NCI-H1694 (cell line): ENCODE data around the gene RAG1.
"Not testable (repeated sequence)": the region's sequence is repeated elsewhere in the genome, so short reads cannot be mapped to it uniquely, and the experiment has no call there.

Source experiments
- DNase-seq: peaks from one replicate; lab custom pipeline; 2025; lab: John Stamatoyannopoulos, UW

The RAG1 gene

DNA sequence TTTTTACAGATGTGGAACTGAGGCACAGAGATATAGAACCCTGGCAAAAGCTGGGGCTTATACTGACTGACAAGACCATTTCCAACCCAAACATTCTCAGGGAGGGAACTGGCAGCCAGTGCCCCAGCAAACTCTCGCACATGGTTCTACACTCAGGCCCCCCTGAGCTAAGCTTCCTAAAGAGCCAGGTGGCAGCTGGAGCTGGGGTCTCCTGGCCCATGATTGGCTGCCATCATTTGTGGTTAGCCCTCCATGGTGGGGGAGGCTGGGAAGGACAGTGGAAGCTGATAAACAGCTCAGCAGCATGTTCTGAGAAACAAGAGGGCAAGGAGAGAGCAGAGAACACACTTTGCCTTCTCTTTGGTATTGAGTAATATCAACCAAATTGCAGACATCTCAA is at the start of gene RAG1:
RAG1 (plus strand) TSS at position 314 of the 400 bp plus-strand sequence. CDS start 5,298 bp downstream, outside the sequence.
- DNase-seq: no peak

DNA sequence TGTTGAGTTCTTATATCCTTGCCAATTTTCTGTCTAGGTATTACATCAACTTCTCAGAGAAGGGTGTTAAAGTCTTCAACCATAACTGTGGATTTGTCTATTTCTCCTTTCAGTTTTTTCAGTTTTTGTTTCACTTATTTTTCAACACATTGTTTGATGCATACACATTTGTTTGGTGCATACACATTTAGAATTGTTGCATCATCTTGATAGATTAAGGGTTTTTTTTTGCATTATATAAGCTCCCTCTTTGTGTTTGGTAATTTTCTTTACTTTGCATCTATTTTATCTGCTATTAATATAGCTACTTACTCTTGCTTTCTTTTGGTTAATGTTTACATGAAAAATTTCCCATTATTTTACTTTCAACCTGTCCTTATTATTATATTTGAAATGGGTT is 37.0 kb upstream of the RAG1 start:
- DNase-seq: no peak

DNA sequence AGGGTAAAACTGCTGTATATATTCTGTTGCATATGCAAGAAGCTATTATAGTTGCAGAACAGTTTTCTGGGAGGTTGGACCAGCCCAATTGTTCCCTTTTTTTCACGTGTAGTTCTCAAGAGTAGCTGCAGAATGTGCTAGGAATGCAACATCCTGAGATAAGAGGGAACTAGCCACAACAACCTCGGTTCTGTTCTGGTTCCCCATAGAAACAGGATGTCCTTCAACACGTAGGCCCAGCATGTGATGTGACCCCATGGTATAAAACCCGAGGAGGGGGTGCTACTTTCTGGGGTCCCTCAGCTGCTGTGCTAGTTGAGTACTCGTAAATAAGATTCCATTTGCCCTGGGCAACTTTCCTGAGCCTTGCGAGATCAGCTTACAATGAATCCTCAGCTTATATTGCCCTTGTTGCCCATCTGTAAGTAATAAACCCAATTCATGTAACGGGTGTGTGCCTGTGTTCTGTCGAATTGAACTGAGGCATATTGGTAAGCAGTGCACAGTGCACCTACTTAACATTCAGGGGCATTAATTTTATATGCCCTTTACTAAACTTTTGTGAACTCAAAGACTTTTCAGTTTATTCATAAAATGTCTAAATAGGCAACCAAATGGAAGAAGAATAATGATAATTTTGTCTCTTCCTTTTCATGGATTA is 34.7 kb upstream of the RAG1 start:
- no peak for DNase-seq

DNA sequence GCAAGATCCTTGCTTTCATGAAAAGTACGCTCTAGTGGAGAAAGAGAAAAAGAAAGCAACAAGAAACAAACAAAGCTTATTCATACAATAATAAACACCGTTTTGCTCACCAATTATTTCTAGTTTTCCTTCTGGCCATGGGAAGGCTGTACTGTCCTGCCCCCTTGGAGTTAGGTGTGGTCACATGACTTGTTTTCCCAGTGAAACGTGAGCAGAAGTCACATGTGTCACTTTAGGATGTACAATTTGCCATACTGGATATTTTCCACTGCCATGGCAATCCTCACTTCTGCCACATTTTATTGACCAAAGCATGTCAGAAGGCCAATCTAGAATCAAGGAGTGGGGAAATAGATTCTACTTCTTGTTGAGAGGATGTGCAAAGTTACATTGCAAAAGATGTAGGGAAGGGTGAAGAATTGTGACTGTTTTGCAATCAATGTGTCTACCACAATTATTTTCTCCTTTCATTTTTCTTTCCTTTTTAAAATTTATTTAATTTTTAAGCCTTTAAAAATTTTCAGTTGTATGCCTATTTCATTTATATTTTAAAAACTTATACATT is 33.4 kb upstream of the RAG1 start:
- no peak for DNase-seq

DNA sequence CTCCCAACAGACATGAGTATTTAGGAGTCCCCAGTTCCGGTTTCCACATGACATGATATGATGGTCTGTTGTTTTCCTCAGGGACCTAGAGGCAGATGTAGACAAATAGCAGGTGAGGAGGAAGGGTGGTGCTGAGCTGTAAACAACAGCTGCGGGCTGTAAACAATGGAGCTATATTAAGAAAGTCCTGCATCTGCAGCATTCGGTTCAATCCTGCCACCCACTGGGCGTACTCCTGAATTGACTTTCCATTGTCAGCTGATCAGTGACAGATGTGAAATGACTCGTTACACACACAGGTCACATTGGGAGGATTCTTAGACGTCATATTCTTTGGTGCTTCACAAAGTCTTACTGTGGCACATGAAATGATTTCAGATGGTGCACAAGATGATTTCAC is 26.8 kb upstream of the RAG1 start:
- peak; percentile 24 for DNase-seq

DNA sequence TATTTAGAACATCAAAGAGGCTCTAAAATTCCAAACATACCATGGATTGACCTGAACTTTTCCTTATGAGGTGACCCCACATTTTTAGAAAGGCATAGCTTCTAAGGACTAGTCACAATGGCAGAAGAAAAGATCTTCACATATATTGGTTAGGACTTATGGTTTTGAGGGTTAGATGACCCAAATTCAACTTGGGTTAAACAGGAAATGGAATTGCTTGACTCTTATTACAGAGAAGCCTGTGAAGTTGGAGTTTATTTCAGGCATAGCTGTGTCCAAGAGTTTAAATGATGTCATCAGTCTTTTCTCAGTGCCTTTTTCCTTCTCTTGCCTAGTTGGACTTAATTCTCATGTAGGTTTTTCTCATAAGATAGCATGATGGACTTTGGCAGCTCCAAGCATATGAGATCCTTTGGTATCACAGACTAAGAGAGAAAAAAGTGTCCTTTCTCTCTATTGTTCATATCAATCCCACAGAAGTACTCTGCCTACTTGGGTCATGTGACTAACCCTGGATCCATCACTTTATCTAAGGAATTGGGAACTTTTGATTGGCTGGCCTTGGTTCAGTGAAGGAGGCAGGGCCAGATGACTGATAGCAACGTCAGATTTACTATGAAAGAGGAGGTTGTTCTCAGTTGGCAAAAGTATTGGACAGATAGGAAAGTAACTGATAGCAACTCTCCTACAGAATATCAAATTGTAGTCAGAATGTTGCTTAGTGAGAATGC is 17.3 kb upstream of the RAG1 start:
- DNase-seq: no peak

DNA sequence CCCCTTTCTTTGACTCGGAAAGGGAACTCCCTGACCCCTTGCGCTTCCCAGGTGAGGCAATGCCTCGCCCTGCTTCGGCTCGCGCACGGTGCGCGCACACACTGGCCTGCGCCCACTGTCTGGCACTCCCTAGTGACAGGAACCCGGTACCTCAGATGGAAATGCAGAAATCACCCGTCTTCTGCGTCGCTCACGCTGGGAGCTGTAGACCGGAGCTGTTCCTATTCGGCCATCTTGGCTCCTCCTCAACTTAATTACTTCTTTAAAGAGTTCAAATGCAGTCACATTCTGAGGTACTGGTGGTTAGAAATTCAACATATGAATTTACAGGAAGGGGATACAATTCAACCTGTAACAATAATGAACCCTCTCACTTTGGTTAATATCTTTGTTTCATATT is 10.4 kb upstream of the RAG1 start:
- DNase-seq: not testable (repeated sequence)

DNA sequence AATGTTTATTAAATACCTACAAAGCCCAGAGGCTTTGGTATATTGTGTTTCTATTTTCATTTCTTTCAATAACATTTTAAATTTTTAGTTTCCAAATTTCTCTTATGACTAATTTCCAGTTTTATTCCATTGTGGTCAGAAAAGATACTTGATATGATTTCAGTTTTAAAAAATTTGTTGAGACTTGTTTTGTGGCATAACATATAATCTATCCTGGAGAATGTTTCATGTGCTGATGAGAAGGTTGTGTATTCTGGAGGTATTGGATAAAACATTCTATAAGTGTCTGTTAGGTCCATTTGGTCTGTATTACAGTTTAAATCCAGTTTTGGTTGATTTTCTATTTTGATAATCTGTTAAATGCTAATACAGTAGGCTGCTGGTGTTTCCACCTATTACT is 9.8 kb upstream of the RAG1 start:
- no peak for DNase-seq

DNA sequence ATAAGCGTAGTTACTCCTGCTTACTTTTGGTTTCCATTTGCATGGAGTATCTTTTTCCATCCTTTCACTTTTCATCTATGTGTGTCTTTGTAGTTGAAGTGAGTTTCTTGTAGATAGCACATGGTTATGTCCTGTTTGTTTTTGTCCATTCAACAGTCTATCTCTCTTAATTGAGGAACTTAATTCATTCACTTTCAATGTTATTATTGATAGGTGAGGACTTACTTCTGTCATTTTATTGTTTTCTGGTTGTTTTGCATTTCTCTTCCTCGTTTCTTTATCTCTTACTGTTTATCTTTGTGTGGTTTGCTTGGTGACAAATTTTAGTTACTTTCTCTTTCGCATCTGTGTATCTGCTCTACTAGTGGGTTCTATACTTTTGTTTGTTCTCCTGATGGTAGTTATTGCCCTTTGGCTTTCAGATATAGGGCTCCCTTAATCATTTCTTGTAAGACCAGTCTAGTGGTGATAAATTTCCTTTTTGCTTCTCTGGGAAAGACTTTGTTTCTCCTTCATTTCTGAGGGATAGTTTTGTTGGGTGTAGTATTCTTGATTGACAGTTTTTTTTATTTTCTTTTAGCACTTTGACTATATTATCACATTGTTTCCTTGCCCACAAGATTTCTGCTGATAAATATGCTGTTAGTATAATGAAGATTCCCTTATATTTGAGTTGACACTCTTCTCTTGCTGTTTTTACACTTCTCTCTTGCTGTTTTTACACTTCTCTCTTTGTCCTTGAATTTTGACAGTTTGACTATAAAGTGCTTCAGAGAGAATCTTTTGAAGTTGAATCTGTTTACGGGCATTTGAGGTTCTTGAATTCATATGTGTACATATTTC is 9.0 kb upstream of the RAG1 start:
- no peak for DNase-seq

DNA sequence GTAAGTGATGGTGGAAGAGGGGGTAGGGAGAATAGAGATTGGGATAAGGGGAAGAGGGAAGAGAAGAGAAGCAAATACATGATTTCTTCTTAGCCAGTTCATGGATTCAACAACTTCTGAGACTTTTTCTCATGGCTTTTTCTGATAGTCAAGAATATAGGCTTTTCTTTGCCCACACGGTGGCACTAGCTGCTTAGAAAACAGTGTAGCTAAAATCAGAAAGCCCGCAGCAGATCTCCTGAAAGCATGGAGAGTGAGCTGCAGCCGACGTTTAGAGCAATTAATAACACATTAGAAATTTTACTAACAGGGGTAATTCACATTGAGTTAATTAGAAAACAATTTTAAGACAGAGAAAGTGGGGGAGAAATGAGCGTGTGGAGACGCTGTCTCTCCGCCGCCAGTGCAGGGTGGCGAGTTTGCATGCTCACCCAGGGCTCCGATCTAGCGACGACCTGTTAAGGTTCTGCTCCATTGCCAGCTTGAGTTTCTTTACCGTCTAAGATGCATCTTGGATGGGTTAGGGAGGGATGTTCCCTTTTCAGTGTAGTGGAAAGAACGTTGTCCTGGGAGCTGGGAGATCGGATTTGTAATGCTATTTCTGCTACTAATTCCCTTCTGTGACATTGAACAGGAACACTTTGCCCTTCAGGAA is 3.3 kb upstream of the RAG1 start:
- DNase-seq: peak; percentile 13

DNA sequence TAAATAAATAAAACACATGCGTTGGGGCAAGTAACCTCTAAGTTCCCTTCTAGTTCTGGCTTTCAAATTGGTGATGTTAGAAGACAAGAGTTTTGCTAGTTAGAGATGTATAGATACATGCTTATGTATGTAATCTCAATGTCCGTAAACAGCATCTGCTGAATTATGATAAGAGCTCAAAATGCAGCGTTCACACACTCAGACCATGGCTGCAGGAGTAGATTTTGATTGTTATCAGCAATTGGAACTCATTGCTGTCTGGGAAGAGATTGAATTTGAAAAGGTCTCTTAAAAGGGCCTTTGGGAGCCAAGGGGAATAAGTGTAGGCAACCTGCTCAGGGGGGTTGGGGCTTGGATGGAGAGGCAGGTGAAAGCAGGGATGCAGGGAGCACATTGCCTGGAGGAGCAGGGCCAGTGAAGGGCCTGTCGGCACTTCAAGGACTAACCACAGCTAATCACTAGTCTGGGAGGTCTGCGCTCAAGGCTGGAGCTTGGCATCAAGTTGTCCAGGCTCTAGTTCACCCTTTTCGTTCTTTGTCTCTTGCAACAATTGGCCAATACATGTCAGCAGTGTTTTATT is 2.7 kb upstream of the RAG1 start:
- no peak for DNase-seq

DNA sequence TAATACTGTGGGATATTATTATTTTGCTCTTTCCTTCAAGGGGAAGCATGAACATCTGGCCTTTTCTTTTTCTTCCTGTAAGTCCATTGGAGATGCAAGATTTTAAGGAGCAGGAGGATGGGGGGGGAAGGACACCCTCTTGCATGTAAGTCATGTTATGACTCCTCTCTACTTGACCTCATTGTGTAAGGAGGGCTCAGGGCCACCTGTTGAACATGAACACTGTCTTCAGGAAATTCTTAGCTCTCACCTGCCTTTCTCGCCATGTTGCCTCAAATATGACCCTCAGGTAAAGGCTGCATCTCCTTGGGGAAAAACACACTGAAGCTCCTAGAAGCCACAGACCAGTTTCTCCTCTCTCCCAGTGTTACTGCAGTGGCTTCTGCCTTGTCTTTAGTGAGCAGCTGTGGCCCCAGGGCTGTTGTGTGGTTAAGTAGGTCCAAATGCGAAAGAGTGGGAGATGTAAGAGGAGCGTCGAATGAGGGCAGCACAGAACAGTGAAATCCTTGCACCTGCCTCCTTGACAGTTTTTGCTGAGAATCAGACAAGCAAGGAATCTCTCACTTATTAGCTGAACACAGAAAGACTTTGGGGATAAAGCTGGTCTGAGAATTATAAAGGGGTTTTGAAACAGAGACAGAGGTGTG is 1.3 kb upstream of the RAG1 start:
- DNase-seq: no peak

DNA sequence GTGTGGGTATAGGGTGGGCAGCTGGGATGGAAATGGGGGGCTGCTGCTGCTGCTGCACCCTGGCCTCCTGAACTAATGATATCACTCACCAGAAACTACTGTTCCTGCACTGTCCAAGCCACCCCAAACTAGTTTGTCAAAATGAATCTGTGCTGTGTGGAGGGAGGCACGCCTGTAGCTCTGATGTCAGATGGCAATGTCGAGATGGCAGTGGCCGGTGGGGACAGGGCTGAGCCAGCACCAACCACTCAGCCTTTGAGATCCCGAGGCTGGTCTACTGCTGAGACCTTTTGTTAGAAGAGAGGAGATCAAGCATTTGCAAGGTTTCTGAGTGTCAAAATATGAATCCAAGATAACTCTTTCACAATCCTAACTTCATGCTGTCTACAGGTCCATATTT is 1.3 kb downstream of the RAG1 start:
- no peak for DNase-seq

DNA sequence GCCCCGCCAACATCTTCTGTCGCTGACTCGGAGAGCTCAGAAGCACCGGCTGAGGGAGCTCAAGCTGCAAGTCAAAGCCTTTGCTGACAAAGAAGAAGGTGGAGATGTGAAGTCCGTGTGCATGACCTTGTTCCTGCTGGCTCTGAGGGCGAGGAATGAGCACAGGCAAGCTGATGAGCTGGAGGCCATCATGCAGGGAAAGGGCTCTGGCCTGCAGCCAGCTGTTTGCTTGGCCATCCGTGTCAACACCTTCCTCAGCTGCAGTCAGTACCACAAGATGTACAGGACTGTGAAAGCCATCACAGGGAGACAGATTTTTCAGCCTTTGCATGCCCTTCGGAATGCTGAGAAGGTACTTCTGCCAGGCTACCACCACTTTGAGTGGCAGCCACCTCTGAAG is 6.7 kb downstream of the RAG1 start:
- no peak for DNase-seq

DNA sequence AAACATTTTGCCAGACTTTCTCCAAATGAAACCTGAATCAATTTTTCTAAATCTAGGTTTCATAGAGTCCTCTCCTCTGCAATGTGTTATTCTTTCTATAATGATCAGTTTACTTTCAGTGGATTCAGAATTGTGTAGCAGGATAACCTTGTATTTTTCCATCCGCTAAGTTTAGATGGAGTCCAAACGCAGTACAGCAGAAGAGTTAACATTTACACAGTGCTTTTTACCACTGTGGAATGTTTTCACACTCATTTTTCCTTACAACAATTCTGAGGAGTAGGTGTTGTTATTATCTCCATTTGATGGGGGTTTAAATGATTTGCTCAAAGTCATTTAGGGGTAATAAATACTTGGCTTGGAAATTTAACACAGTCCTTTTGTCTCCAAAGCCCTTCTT is 9.6 kb downstream of the RAG1 start:
- DNase-seq: no peak

DNA sequence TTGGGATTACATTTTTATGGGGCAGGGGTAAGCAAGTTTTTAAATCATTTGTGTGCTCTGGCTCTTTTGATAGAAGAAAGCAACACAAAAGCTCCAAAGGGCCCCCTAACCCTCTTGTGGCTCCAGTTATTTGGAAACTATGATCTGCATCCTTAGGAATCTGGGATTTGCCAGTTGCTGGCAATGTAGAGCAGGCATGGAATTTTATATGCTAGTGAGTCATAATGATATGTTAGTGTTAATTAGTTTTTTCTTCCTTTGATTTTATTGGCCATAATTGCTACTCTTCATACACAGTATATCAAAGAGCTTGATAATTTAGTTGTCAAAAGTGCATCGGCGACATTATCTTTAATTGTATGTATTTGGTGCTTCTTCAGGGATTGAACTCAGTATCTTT is 10.1 kb downstream of the RAG1 start:
- DNase-seq: no peak

DNA sequence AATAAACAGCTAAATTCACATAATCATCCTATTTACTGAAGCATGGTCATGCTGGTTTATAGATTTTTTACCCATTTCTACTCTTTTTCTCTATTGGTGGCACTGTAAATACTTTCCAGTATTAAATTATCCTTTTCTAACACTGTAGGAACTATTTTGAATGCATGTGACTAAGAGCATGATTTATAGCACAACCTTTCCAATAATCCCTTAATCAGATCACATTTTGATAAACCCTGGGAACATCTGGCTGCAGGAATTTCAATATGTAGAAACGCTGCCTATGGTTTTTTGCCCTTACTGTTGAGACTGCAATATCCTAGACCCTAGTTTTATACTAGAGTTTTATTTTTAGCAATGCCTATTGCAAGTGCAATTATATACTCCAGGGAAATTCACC is 10.7 kb downstream of the RAG1 start:
- no peak for DNase-seq

DNA sequence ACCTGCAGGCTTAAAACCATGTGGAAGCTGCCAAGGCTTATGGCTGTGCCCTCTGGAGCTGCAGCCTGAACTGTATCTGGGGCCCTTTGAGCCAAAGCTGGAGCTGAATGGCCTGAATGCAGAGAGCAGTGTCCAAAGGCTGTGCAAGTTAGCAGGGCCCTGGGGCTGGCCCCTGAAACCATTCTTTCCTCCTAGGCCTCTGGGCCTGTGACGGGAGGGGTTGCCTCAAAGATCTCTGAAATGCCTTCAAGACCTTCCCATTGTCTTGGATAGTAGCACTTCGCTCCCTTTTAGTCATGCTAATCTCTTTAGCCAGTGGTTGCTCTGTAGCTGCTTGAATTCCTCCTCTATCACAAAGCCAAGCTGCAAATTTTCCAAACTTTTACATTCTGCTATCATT is 13.7 kb downstream of the RAG1 start:
- no peak for DNase-seq

DNA sequence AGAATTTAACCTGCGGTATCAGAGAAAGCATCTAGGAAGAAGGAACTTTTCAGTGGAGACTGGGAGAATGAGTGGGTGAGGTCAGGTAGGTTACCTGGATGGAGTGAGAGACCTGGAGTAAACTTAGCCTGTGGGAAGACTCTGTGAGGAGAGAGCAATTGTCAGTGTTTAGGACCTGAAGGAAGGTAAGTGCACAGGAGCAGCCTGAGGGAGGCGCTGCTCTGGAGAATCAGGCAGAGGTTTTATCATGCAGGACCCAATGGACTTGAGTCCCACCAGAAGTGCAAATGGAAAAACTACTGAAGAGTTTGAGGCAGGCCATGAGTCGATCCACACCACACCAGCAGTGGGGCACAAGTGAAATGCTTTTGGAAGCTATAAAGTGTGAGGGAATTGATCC is 15.9 kb downstream of the RAG1 start:
- no peak for DNase-seq

DNA sequence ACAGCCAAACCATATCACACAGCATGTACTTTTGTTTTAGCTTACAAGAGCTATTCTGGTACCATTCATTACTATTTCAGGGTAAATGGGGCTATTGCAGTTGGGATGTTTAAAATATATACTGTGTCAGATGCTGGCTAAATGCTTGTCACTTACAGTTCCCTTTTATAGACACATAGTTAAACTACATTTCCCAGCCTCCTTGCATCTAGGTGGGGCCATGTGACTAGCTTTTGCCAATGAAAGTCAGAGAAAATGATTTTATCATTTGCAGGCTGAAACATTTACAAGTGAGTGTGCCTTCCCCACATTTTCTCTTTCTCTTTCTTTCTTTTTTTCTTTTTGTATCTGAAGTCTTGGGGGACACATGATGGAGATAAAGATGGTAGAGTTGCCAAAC is 18.7 kb downstream of the RAG1 start:
- DNase-seq: no peak

DNA sequence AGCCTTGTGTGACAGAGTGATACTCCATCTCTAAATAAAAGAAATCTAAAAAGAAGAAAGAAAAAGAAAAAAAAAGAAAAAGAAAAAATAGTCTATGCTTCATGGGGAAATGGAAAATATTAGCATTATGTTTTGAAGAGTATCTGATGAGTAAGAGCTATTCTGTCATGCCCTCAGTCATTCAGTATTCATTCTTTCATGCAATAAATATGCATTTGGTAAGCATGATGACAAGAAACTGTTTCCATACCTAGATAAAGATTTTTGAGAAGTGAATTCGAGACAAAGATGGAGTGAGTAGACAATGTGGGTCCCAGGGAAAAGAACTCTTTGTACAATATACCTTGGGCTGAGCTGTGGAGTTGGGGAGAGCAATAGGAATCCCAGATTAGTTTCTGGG is 20.3 kb downstream of the RAG1 start:
- DNase-seq: no peak
